IPS DF 4.7 (cell line): Measurements from ENCODE around the gene AKT2.
"Not testable (repeated sequence)": the region's sequence is repeated elsewhere in the genome, so short reads cannot be mapped to it uniquely, and the experiment has no call there.

Source experiments
- DNase-seq: peaks from one replicate; pipeline ENCODE4 v3.0.0-alpha.2; 2013; ENCODE audit warnings: low spot score; ENCODE audit errors: extremely low read depth

AKT2 gene

GRCh38 chr19:40220674-40221073 is 64.5 kb downstream of the AKT2 start:
- DNase-seq, result no peak

GRCh38 chr19:40219721-40220276 is 65.3 kb downstream of the AKT2 start:
- DNase-seq, result no peak

GRCh38 chr19:40219029-40219428 is 66.1 kb downstream of the AKT2 start:
- not testable (repeated sequence) for DNase-seq

GRCh38 chr19:40217934-40218890 is 66.9 kb downstream of the AKT2 start, which contains the start of gene TTC9B:
Gene TTC9B, minus strand, starts transcription at chr19:40218384. Its CDS starts 3 bp downstream, at chr19:40218381.
- DNase-seq, result no peak

GRCh38 chr19:40217027-40217810 is 67.9 kb downstream of the AKT2 start:
- no peak for DNase-seq

GRCh38 chr19:40216777-40217026 is 68.4 kb downstream of the AKT2 start:
- no peak for DNase-seq

- no peak for DNase-seq
Observed at GRCh38 chr19:40216013-40216776, 69.0 kb downstream of the AKT2 start.

- DNase-seq, result no peak
Observed at GRCh38 chr19:40214936-40215335, 70.2 kb downstream of the AKT2 start.

- DNase-seq, result no peak
Observed at GRCh38 chr19:40213882-40214570, 71.1 kb downstream of the AKT2 start.

- no peak for DNase-seq
Observed at GRCh38 chr19:40213251-40213829, 71.8 kb downstream of the AKT2 start.

- DNase-seq, result no peak
Observed at GRCh38 chr19:40210889-40211288, 74.3 kb downstream of the AKT2 start.

- no peak for DNase-seq
Observed at GRCh38 chr19:40208602-40209001, 76.5 kb downstream of the AKT2 start.

- DNase-seq, result no peak
Observed at GRCh38 chr19:40205760-40206159, 79.4 kb downstream of the AKT2 start.

GRCh38 chr19:40204381-40204780 is 80.8 kb downstream of the AKT2 start:
- DNase-seq, result no peak

GRCh38 chr19:40200341-40201099 is 84.6 kb downstream of the AKT2 start:
- DNase-seq, result no peak

- no peak for DNase-seq
Observed at GRCh38 chr19:40198272-40198990, 86.7 kb downstream of the AKT2 start.

- no peak for DNase-seq
Observed at GRCh38 chr19:40193587-40193849, 91.6 kb downstream of the AKT2 start.

GRCh38 chr19:40192758-40193586 is 92.2 kb downstream of the AKT2 start:
- DNase-seq, result no peak
